Superior temporal gyrus (tissue), 1 donor: ENCODE data around the gene HERPUD1.
"Not testable (repeated sequence)": the region's sequence is repeated elsewhere in the genome, so short reads cannot be mapped to it uniquely, and the experiment has no call there.

Experiments
- DNase-seq: peaks from one replicate; pipeline ENCODE4 v3.0.0-alpha.2; 2016; ENCODE audit errors: extremely low spot score

Gene HERPUD1

GRCh38 chr16:56960681-56961281, 28.8 kb downstream of the HERPUD1 start:
- no peak for DNase-seq

- no peak for DNase-seq
Measured at GRCh38 chr16:56961386-56961785, 29.4 kb downstream of the HERPUD1 start.

DNA sequence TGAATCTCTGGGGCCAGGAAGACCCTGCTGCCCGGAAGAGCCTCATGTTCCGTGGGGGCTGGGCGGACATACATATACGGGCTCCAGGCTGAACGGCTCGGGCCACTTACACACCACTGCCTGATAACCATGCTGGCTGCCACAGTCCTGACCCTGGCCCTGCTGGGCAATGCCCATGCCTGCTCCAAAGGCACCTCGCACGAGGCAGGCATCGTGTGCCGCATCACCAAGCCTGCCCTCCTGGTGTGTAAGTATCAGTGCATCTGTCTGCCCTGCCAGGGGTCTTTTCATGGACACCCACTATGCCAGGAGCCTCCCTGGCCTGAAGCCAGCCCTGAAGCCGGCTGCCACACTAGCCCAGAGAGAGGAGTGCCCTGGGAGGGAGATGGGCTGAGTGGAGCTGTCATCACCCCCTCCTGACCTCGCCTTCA, 29.9 kb downstream of the HERPUD1 start, which contains the start of gene CETP:
Gene CETP (plus strand): TSS at position 100 of the 431 bp plus-strand sequence. CDS start 30 bp downstream, at position 130.
- DNase-seq = no peak

- peak; percentile 57 for DNase-seq
Measured at GRCh38 chr16:56964243-56965148, 32.6 kb downstream of the HERPUD1 start.

DNA sequence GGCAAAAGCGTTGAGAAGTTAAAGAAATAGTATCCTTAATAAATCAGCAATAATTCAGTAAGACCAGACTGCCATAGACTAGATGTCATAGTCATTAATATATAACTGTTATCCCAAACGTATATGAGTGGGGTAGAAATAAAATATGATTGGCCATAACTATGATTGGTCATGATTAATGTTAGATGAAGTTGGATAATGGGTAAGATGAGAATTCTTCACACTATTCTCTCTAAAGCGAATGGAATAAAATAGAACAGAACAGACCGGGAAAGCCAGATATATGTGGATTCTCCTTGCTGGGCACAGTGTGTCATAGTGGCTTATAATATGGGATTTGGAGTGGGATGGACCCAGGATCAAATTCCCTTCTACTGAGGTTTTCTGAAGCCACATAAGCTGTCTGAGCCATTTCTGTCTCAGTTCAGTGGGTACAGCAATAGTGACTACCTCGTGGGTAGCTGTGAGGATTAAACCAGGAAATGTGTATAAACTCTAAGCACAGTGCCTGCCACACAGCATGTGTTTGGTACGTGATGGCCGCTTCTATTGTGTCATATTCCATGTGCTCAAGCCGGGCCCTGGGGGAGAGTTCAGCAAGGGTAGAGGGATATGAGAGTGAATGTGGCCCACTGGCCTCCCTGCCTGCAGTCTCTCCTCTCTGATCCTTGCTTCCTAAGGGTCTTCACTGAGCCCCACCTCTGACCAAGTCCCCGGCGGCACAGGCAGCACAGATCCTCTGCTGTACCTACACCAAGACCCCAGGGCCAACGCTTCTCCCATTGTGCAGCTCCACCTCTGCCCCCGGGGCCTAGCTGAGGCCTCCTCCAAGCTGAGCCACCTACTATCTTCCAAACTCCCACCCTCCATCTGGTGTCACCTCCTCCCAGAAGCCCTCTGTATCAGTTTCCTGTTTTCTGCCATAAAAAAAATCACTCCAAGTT, 33.5 kb downstream of the HERPUD1 start:
- DNase-seq = no peak

DNA sequence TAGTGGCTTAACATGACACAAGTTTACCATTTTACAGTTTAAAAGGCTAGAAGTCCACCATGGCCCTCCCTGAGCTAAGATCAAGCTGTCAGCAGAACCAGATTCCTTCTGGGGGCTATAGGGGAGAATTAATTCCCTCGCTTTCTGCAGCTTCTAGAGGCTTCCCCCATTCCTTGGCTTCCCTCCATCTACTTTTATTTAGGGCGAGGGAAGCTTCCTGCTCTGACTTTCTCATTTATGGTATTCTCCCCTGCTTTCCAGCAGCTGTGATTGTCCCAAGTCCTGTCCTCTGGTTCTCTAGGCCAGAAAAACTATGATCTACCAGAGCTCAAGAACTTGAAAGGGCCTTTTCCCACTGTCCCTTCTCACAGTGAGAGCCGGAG, 34.1 kb downstream of the HERPUD1 start:
- DNase-seq = no peak

DNA sequence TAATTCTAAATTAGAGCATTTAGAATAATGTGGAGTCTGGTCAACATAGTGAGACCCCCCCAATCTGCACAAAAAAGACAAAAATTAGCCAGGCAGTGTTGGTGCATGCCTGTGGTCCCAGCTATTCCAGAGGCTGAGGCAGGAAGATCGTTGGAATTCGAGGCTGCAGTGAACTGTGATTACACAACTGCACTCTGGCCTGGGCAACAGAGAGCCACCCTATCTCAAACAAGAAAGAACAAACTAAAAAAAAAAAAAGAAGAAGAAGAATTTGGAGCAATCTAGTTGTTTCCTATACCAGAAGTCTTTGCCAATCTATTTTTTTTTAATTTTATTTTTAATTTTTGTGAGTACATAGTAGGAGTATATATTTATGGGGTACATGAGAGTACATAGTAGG, 35.8 kb downstream of the HERPUD1 start:
- DNase-seq = no peak

GRCh38 chr16:56969769-56970168, 37.8 kb downstream of the HERPUD1 start:
- DNase-seq = no peak

DNA sequence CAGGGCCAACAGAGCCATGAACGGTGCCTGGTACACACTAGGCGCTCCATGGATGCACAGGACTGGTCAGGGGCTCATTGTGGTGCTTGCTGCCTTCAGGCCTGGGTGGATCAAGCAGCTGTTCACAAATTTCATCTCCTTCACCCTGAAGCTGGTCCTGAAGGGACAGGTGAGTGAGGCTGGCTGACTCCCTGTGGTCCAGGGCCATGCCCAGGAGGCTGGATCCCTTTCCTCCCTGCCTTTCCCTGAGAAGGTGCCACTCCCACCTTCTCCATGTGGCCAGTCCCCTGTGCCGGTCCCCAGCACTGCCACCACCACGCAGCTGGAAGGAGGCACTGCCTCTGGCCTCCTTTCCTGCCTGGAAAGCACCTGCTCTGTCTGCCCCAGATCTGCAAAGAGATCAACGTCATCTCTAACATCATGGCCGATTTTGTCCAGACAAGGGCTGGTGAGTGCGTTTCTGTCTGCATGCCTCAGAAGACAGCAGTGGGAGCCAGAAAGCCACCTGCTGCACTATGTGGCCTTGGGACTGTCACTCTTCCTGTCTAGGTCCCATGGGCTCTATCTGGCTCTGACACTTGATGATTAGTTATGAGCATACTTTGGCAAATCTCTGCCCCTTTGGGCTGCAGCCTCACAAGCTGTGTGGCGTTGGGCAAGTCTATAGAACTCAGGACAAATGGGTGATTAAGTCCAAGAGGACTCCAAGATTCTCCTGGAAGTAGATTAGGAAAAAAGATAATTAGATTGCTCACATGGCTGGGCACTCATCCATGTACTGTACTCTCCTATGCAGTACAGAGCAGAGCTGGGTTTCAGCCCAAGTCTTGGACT, 39.2 kb downstream of the HERPUD1 start:
- no peak for DNase-seq

DNA sequence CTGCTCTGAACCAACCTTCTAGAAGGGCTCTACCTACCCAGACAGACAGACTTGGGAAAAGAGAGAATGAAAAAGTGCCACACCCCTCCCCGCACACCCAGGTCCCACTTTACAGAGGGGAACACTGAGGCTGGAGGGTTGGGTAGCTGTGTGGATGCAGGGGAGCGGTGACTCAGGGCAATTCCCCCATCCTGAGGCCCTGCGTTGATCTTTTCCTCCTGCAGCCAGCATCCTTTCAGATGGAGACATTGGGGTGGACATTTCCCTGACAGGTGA, 39.8 kb downstream of the HERPUD1 start:
- no peak for DNase-seq

DNA sequence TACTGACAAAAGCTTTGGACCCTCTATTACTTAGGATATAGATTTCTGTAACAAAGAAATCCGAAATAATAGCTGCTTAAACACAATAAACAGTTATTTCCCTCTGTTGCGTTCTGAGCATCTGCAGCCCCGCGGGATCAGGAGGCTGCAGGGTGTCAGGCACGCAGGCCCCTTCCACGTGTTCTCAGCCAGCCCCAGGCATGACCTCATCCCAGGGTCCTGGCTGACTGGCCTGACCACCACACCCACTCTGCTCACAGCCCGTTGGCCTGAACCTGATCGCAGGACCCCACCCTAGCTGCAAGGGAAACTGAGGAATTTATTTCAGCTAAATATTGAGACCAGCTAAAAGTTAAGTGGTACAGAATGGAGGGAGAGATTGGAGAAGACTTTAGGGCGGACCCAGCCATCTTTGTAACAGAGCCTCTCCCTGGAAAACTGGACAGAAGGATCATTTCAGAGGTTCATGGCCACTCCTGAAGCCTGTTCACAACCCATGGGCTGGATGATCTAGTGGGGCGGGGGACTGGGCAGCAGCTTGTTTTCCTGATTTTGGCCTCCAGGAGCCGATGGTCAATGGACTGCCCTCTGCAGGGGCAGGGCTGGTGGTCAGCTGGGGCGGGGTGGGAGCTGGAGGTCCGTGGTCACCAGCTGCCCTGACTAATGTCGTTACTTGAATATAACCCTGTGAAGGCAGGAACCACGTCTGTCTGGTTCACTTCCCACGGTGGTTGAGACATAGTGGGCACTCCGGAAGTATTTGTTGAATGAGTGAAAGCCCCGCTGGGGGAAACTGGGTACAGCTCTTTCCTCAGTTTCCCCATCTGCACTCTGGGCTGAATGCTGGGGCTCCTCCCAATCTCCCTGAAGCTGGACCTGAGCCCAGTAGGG, 40.7 kb downstream of the HERPUD1 start:
- no peak for DNase-seq

DNA sequence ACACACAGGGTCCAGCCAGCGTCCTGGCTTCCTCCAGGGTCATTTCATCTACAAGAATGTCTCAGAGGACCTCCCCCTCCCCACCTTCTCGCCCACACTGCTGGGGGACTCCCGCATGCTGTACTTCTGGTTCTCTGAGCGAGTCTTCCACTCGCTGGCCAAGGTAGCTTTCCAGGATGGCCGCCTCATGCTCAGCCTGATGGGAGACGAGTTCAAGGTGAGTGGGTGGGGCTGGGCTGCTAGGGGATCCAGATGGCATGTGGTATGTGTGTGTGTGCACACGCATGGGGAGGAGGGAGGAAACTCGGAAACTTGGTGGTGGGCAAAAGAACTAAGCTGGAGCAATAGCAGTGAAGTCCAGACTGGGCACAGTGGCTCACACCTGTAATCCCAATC, 41.4 kb downstream of the HERPUD1 start:
- no peak for DNase-seq

DNA sequence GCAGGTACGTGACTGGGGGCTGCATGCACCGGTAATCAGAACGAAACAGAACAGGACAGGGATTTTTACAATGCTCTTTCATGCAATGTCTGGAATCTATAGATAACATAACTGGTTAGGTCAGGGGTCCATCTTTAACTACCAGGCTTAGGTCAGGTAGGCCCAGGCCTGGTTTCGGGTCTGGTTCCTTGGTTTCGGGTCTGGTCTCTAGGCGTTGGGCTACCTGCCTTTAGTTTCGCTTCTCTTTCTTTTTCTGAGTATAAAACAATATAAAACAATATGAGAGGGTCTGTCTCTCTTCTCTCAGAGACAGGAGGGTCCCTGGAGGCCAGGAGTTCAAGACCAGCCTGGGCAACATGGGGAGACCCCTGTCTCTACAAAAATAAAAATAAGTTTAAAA, 42.0 kb downstream of the HERPUD1 start:
- not testable (repeated sequence) for DNase-seq

GRCh38 chr16:56974549-56975300, 42.8 kb downstream of the HERPUD1 start:
- no peak for DNase-seq

DNA sequence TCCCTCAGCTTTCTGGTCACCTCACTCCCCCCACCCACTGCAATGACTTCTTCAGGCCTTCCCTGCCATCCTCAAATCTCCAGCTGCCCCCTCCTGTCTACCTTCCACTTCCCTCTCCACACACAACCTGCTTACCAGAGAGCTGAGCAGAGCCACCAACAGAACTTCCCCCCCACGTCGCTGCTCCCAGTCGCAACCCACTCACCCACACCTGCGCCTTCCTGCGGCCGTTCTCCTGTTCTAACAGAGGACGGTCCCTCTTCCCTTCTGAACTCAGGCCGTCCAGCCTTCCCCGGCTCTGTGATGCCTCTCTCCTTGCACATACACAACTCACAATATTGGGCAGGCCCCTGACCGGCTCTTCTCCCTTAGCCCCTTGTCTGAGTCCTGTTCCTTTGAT, 43.8 kb downstream of the HERPUD1 start:
- no peak for DNase-seq

DNA sequence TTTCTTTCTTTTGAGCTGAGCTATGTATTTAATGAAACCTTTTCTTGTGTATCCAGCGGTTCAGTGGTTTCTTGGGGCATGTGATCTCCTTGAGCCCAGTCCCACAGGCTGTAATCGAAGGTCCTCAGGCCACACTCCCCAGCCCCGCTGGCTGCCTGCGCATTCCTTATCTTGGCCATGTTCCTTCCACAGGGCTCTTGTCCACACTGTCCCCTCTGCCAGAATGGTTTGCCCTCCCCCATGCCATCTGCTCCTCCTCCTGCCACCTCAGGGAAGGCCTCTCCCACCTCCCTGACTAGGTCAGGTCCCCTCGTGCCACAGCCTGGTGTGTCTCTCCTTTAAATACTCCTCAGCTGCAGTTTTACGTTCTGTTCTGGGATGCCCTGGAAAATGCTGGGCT, 45.3 kb downstream of the HERPUD1 start:
- DNase-seq = no peak

GRCh38 chr16:56977823-56978430, 46.0 kb downstream of the HERPUD1 start:
- DNase-seq = no peak

GRCh38 chr16:56980201-56980535, 48.2 kb downstream of the HERPUD1 start:
- DNase-seq = no peak
